Testis (tissue), 3 donors: Measurements from ENCODE around the gene SHISAL1. TPM values are rescaled to one million over a fixed set of nuclear protein-coding genes. Genes with fewer than 3 reads are reported as not detected.

Source experiments
- DNase-seq: peaks from one replicate; pipeline ENCODE4 v3.0.0-alpha.2; 2019
- H3K27ac ChIP-seq, 2 donors: fragments of 200-600 bp; sonication (generic); one replicate each; pipeline ENCODE4 v1.5.1; 2019
- H3K27me3 ChIP-seq: fragments of 200-600 bp; sonication (generic); one replicate; pipeline ENCODE4 v1.5.1; 2019
- H3K36me3 ChIP-seq: fragments of 200-600 bp; sonication (generic); one replicate; pipeline ENCODE4 v1.5.1; 2017; ENCODE audit warnings: low read depth; ENCODE audit errors: missing control alignments
- H3K4me1 ChIP-seq: fragments of 200-600 bp; sonication (generic); one replicate; pipeline ENCODE4 v1.5.1; 2019
- H3K4me3 ChIP-seq, 2 donors: fragments of 200-600 bp; sonication (generic); one replicate each; pipeline ENCODE4 v1.5.1; 2017 to 2019
- H3K9me3 ChIP-seq: fragments of 200-600 bp; sonication (generic); one replicate; pipeline ENCODE4 v1.5.1; 2017
- CTCF ChIP-seq, 3 experiments: fragments of 450-650 bp in 2 of 3; fragments of 200-600 bp in 1 of 3; sonication (generic) in 1 of 3; IDR thresholded peaks; one replicate each; pipeline ENCODE4 v1.5.1; 2016 to 2019; ENCODE audit warnings: antibody characterized with exemption in 3 of 3, mild to moderate bottlenecking in 2 of 3, moderate library complexity in 1 of 3
- POLR2A ChIP-seq: fragments of 450-650 bp; IDR thresholded peaks from one replicate; pipeline ENCODE4 v1.6.1; 2017; ENCODE audit warnings: antibody characterized with exemption, mild to moderate bottlenecking, moderate library complexity
- WGBS, 2 donors: methylation state at CpG; one replicate each; pipeline ENCODE4 v1.1.5; 2018; 5-methylcytosine and 5-hydroxymethylcytosine counted together
- intact Hi-C: fragments of 100-400 bp; cut with DNase I; formaldehyde crosslinking; loops from one replicate; pipeline ENCODE4 v1.15.1; 2023; ENCODE audit warnings: low total_unique reads
- polyA plus RNA-seq: library from polyadenylated mRNA; stranded (reverse); fragments of 350-450 nt; fragmentation: Illumina TruSeq; extraction: RNeasy Lipid Tissue Mini Kit (QIAGEN cat#74804); gene quantifications from one replicate; pipeline ENCODE4 v1.2.3, GENCODE V29; 2014; ENCODE audit warnings: low read depth, low replicate concordance; ENCODE audit not compliant: insufficient read depth
- total RNA-seq, 2 donors: library from RNA; depleted of rRNA; stranded (reverse); fragments of >200 nt; gene quantifications; one replicate each; pipeline ENCODE4 v1.2.3, GENCODE V29; 2016

Gene SHISAL1
- total and polyA plus RNA-seq, 3 donors from 2014 or later: 3.0 to 3.9 (median 3.1) TPM

DNA sequence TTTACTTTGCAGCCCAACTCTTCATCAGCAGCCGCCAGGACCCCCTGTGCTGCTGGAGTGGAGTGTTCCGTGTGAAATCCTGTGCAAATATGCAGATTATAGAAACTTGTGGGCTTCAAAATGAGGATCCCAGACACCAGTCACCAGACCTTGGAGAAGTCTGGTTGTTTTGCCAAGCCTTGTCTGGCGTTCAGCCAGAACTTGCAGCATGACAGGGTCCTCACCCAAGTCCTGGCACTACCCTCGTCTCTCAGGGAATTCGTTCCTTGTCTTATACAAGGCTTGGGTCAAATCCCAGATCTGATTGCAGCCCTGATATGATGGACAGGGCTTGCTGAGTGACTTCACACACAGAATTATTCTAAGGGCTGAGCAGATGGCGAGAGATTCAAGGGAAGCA, 18.9 kb downstream of the SHISAL1 start:
- WGBS, 2 donors: 76 to 83% methylated on average over 6 of the region's 6 CpGs
- intact Hi-C loops: no loop called here
- DNase-seq: no peak
- no peaks in the 10 kb centered on the region for H3K36me3 ChIP-seq
- H3K9me3 ChIP-seq: no peaks in the 10 kb centered on the region
- no peaks in the 10 kb centered on the region for H3K27me3 ChIP-seq
- H3K4me1 ChIP-seq: no peaks in the 10 kb centered on the region
- no peak overlapping the region for H3K27ac ChIP-seq
- no peak for TF ChIP-seq POLR2A
- no peak for TF ChIP-seq CTCF (IDR thresholded peaks at IDR 0.05)
- H3K4me3 ChIP-seq: no peak overlapping the region

- WGBS, 2 donors: 82 to 93% methylated on average over 12 of the region's 12 CpGs
- intact Hi-C loops: no loop called here
- Histone ChIP-seq H3K27me3 (no peaks in the 10 kb centered on the region), H3K4me1 (no peaks in the 10 kb centered on the region), H3K36me3 (no peaks in the 10 kb centered on the region), H3K4me3 (no peak overlapping the region), H3K27ac (no peak overlapping the region), H3K9me3 (no peaks in the 10 kb centered on the region)
- TF ChIP-seq POLR2A (no peak), CTCF (IDR thresholded peaks at IDR 0.05) (no peak)
- no peak for DNase-seq
Measured at GRCh38 chr22:44293034-44293433, 19.7 kb downstream of the SHISAL1 start.

DNA sequence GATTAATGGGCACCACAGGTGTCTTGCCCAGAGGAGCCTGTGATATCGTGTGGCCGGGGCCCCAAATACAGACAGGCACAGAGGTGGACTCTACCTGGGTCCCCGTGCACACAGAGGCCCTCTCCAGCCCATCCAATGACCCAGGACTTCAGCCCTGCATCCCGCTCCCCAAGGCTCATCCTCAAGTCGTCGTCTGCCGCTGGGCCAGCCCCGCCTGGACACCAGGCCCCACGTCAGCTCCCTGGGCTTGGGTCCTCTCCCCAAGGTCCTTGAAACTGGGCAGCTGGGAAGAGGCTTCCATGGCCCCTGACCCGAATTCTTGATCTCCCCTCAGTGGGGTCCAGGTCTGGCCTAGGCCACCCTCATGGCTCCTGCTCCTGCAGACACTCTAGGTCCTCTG, 20.2 kb downstream of the SHISAL1 start:
- whole genome bisulfite sequencing, 2 donors: 90 to 100% methylated on average over 4 to 10 of the region's 10 CpGs

DNA sequence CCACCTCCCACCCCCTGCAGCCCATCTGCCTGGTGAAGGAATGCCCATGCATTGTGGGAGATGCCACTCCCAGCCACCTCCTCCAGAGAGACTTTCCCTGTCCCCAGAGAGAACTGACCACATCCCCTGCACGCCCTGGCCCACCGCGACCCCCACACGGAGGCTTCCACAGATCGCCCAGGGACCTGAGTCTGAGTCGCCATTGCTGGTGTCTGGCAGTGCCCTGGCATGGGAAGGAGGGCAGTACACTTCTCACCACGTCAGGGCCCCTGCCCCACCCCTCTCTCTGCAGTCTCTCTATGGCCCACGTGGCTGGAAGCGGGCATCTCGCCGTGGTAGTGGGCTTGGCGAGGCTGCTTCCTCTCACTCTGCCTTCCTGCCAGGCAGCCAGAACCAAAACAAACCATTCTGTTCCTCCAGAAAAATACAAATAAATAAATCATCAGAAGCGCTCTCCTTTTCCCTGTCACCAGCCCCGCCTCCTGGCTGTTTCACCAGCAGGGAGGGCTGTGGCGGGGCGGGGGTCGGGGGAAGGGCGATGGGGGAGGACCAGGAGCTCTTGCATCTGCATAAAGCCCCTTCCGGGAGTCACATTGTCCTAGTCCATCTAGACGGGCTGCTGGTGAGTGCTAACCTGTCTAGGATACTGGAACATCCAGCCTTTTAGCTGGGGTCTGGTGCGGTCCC, 20.9 kb downstream of the SHISAL1 start:
- Histone ChIP-seq H3K9me3 (no peaks in the 10 kb centered on the region), H3K4me1 (no peaks in the 10 kb centered on the region), H3K4me3 (no peak overlapping the region), H3K27ac (no peak overlapping the region), H3K27me3 (no peaks in the 10 kb centered on the region), H3K36me3 (no peaks in the 10 kb centered on the region)
- WGBS, 2 donors: 66 to 92% methylated on average over 11 to 21 of the region's 21 CpGs
- DNase-seq: no peak
- TF ChIP-seq CTCF (IDR thresholded peaks at IDR 0.05) (no peak), POLR2A (no peak)
- intact Hi-C loops: no loop called here

More for the DNA sequence above, 20.2 kb downstream of the SHISAL1 start:
- intact Hi-C loops: no loop called here
- no peaks in the 10 kb centered on the region for H3K36me3 ChIP-seq
- no peak for DNase-seq
- TF ChIP-seq POLR2A (no peak), CTCF (IDR thresholded peaks at IDR 0.05) (no peak)
- no peaks in the 10 kb centered on the region for H3K9me3 ChIP-seq
- no peak overlapping the region for H3K27ac ChIP-seq
- H3K27me3 ChIP-seq: no peaks in the 10 kb centered on the region
- no peaks in the 10 kb centered on the region for H3K4me1 ChIP-seq
- no peak overlapping the region for H3K4me3 ChIP-seq

DNA sequence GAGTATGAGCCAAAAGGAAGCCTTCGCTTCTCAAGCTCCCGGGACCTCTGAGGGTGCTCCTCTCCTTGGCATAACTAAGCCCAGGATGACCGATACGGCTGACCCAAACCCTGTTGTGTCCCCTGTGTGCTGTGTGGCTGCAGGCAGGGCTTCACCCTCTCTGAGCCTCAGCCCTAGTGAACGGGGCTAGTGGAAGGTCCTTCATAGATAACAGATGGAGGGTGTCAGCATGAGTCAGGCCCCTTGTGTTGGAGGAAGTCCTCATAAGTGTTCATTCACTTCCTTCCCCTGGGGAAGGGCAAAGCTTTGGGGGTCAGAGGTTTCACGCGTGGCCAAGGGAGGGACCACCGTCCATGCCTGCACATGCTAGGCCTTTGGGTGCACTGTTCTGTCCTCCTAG, 21.5 kb downstream of the SHISAL1 start:
- Histone ChIP-seq H3K9me3 (no peaks in the 10 kb centered on the region), H3K27me3 (no peaks in the 10 kb centered on the region), H3K4me3 (no peak overlapping the region), H3K4me1 (no peaks in the 10 kb centered on the region), H3K27ac (no peak overlapping the region), H3K36me3 (no peaks in the 10 kb centered on the region)
- intact Hi-C loops: no loop called here
- TF ChIP-seq CTCF (IDR thresholded peaks at IDR 0.05) (no peak), POLR2A (no peak)
- 90 to 92% methylated on average over 8 of the region's 8 CpGs for WGBS, 2 donors
- no peak for DNase-seq
